Lower lobe of right lung (tissue), 2 donors: ENCODE data around the gene MREG. TPM values are rescaled to one million over a fixed set of nuclear protein-coding genes. Genes with fewer than 3 reads are reported as not detected.

Experiments
- ATAC-seq, 2 donors: fragments of 200-7000 bp; cut with Tn5 transposase; one replicate each; pipeline ENCODE4 v1.9.1; 2020 to 2022; ENCODE audit warnings: mild to moderate bottlenecking in 2 of 2, moderate library complexity in 2 of 2
- DNase-seq: peaks from one replicate; pipeline ENCODE4 v3.0.0-alpha.2; 2020
- H3K27ac ChIP-seq: fragments of 200-600 bp; one replicate; pipeline ENCODE4 v1.8.0; 2022
- H3K27me3 ChIP-seq: fragments of 200-600 bp; one replicate; pipeline ENCODE4 v1.8.0; 2022; ENCODE audit warnings: low read depth
- H3K36me3 ChIP-seq: fragments of 200-600 bp; one replicate; pipeline ENCODE4 v1.8.0; 2022; ENCODE audit warnings: mild to moderate bottlenecking
- H3K4me1 ChIP-seq: fragments of 200-600 bp; one replicate; pipeline ENCODE4 v1.8.0; 2022
- H3K4me3 ChIP-seq: fragments of 200-600 bp; one replicate; pipeline ENCODE4 v1.8.0; 2022; ENCODE audit warnings: mild to moderate bottlenecking
- H3K9me3 ChIP-seq: fragments of 200-600 bp; one replicate; pipeline ENCODE4 v1.8.0; 2022
- CTCF ChIP-seq: fragments of 200-600 bp; IDR thresholded peaks from one replicate; pipeline ENCODE4 v1.8.0; 2022; ENCODE audit warnings: antibody characterized with exemption, mild to moderate bottlenecking
- intact Hi-C: fragments of 100-400 bp; cut with DNase I; formaldehyde crosslinking; loops from one replicate; pipeline ENCODE4 v1.11.0; 2022
- total RNA-seq: library from RNA; stranded (reverse); fragmentation: NEBNext Ultra II Directional; extraction: Animal tissue kit (Norgen Biotek cat#: 25700); gene quantifications from one replicate; pipeline ENCODE4 v1.2.1, GENCODE V29; 2021
- donor health status: DM: no; HTN: yes; CAD: no; lungs with severe emphysema.

Gene MREG
- total RNA-seq, 1 donor from 2014 or later: 12.7 TPM

GRCh38 chr2:215901796-215902195 lies 111.6 kb downstream of the MREG start:
- Histone ChIP-seq H3K9me3 (no peaks in the 10 kb centered on the region), H3K4me1 (peaks cover 17% of the 10 kb centered on the region), H3K27me3 (no peaks in the 10 kb centered on the region), H3K36me3 (no peaks in the 10 kb centered on the region), H3K27ac (no peak overlapping the region), H3K4me3 (no peak overlapping the region)
- intact Hi-C loops: no loop called here
- TF ChIP-seq CTCF: no peak
- DNase-seq (no peak), ATAC-seq (no peak)

GRCh38 chr2:215900843-215901242 lies 112.5 kb downstream of the MREG start:
- Histone ChIP-seq H3K27me3 (no peaks in the 10 kb centered on the region), H3K4me3 (no peak overlapping the region), H3K27ac (peak overlapping the region; percentile 18), H3K36me3 (no peaks in the 10 kb centered on the region), H3K9me3 (no peaks in the 10 kb centered on the region), H3K4me1 (peaks cover 17% of the 10 kb centered on the region)
- no peak for TF ChIP-seq CTCF
- no peak for DNase-seq
- intact Hi-C loops: no loop called here
- ATAC-seq: peak in 1 of 2 donors; percentile 15

- H3K27me3 ChIP-seq: no peaks in the 10 kb centered on the region
- TF ChIP-seq CTCF: no peak
- H3K4me3 ChIP-seq: no peak overlapping the region
- intact Hi-C loops: no loop called here
- H3K4me1 ChIP-seq: peaks cover 17% of the 10 kb centered on the region
- ATAC-seq (peak; percentile 67 to 80), DNase-seq (peak; percentile 83)
- H3K27ac ChIP-seq: peak overlapping the region; percentile 41
- no peaks in the 10 kb centered on the region for H3K9me3 ChIP-seq
- H3K36me3 ChIP-seq: no peaks in the 10 kb centered on the region
Measured at GRCh38 chr2:215900203-215900611, 113.1 kb downstream of the MREG start.

GRCh38 chr2:215899141-215900074 lies 113.9 kb downstream of the MREG start:
- DNase-seq: no peak
- no peak for ATAC-seq
- no peak for TF ChIP-seq CTCF
- H3K27me3 ChIP-seq: no peaks in the 10 kb centered on the region
- H3K4me3 ChIP-seq: no peak overlapping the region
- no peaks in the 10 kb centered on the region for H3K36me3 ChIP-seq
- H3K4me1 ChIP-seq: peaks cover 17% of the 10 kb centered on the region
- H3K27ac ChIP-seq: peak overlapping the region; percentile 41
- H3K9me3 ChIP-seq: no peaks in the 10 kb centered on the region
- intact Hi-C loops: no loop called here

- Histone ChIP-seq H3K4me3 (no peak overlapping the region), H3K27ac (no peak overlapping the region), H3K36me3 (no peaks in the 10 kb centered on the region), H3K4me1 (peaks cover 17% of the 10 kb centered on the region), H3K9me3 (no peaks in the 10 kb centered on the region), H3K27me3 (no peaks in the 10 kb centered on the region)
- no peak for TF ChIP-seq CTCF
- DNase-seq (no peak), ATAC-seq (no peak)
- intact Hi-C loops: no loop called here
Measured at GRCh38 chr2:215898363-215898762, 115.0 kb downstream of the MREG start.
